Measurements from ENCODE around the gene KLHL40. TPM values are rescaled to one million over a fixed set of nuclear protein-coding genes. Genes with fewer than 3 reads are reported as not detected.

Gene KLHL40
- total RNA-seq, 1 experiment from 2014 or later: not detected

DNA sequence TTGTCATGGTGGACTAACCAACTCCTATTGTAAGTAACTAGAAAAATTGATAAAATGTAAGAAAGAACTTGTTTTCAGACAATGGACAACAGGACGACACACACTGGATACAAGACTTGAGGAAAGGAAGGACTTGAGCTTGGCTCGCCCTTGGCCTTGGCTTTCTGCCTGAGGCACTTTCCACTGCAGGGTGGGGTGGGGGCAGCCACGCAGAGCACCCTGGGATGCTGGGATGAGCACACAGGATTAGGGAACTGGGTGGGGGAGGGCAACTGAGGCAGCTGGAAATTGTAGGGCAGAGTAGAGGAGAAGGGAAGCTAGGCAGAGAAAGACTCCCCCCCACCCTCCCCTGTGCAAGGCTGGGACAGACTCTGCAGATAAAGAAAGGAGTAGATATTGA is 42.7 kb downstream of the KLHL40 start:
- H3K4me1 ChIP-seq (ENCODE audit: insufficient read depth, low read length, poor library complexity, severe bottlenecking): no peaks in the 10 kb centered on the region
- POLR2A ChIA-PET (ENCODE audit: low non-redundant PET): no interaction called here
- no peaks in the 10 kb centered on the region for H3K27me3 ChIP-seq (replicated peaks; ENCODE audit: insufficient read depth, low read depth, low read length, poor library complexity)
- no peak overlapping the region for H3K27ac ChIP-seq (ENCODE audit: low read depth, low read length, poor library complexity, severe bottlenecking)
- no peak for TF ChIP-seq CTCF (conservative IDR thresholded peaks at IDR 0.05; ENCODE audit: low read depth, low read length)
- no peak for TF ChIP-seq EZH2 (IDR thresholded peaks at IDR 0.05; ENCODE audit: borderline replicate concordance, low read depth, low read length, poor library complexity, severe bottlenecking)
- no peaks in the 10 kb centered on the region for H3K36me3 ChIP-seq (ENCODE audit: insufficient read depth, low read length, poor library complexity, severe bottlenecking)
- CTCF ChIA-PET: no interaction called here
- BruUV-seq (replicated peaks): no TSS peak
- intact Hi-C loops (cut with micrococcal nuclease; ENCODE audit: unreplicated experiment): no loop called here
- DNase-seq (ENCODE audit: low spot score): no peak
- no peaks in the 10 kb centered on the region for H3K9me3 ChIP-seq (ENCODE audit: low read depth, low read length, poor library complexity, severe bottlenecking)
- H3K4me3 ChIP-seq (ENCODE audit: low read depth, low read length, poor library complexity, severe bottlenecking): no peak overlapping the region

GRCh38 chr3:42728668-42729364 is 43.5 kb downstream of the KLHL40 start:
- intact Hi-C loops (cut with micrococcal nuclease; ENCODE audit: unreplicated experiment): no loop called here
- Histone ChIP-seq H3K4me3 (ENCODE audit: low read depth, low read length, poor library complexity, severe bottlenecking) (no peak overlapping the region), H3K36me3 (ENCODE audit: insufficient read depth, low read length, poor library complexity, severe bottlenecking) (no peaks in the 10 kb centered on the region), H3K27me3 (replicated peaks; ENCODE audit: insufficient read depth, low read depth, low read length, poor library complexity) (no peaks in the 10 kb centered on the region), H3K27ac (ENCODE audit: low read depth, low read length, poor library complexity, severe bottlenecking) (no peak overlapping the region), H3K4me1 (ENCODE audit: insufficient read depth, low read length, poor library complexity, severe bottlenecking) (no peaks in the 10 kb centered on the region), H3K9me3 (ENCODE audit: low read depth, low read length, poor library complexity, severe bottlenecking) (no peaks in the 10 kb centered on the region)
- DNase-seq (ENCODE audit: low spot score): no peak
- ChIA-PET CTCF (no interaction called here), POLR2A (ENCODE audit: low non-redundant PET) (no interaction called here)
- BruUV-seq (replicated peaks): no TSS peak
- TF ChIP-seq CTCF (conservative IDR thresholded peaks at IDR 0.05; ENCODE audit: low read depth, low read length) (no peak), EZH2 (IDR thresholded peaks at IDR 0.05; ENCODE audit: borderline replicate concordance, low read depth, low read length, poor library complexity, severe bottlenecking) (no peak)

DNA sequence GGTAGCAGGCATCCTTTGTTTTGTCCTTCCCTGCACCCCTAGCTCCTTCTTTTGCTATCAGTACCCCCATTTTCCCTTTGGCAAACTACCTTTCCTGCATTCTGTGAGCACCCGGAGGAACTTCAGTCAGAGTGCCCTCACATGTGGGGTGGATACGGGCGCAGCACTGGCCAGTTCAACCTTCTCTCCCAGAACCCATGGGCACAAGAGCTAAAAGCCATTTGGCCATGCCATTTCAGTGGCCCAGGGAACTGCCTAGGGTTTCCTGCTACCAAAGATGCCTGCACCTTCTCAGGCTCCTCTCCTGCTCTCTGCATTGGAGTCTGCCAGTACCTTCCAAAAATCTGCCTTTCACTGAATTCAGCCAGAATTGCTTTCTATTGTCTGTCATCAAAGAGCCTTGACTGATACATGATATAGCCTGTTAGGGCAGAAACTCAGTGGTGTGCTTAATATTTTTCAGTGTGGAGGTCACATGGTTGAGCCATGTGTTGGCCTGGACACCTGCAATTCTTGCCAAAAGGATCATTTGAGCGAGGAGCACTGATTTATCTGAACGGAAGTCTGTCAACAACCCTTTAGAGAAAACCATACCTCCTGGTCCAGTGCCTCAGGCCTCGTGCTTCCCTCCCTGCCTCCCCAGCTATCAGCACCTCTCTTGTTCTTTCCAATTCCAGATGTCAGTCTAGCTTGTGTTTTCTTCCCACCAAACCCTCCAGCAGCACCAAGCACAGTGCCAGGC is 44.2 kb downstream of the KLHL40 start:
- H3K4me3 ChIP-seq (ENCODE audit: low read depth, low read length, poor library complexity, severe bottlenecking): no peak overlapping the region
- no peaks in the 10 kb centered on the region for H3K36me3 ChIP-seq (ENCODE audit: insufficient read depth, low read length, poor library complexity, severe bottlenecking)
- H3K27ac ChIP-seq (ENCODE audit: low read depth, low read length, poor library complexity, severe bottlenecking): no peak overlapping the region
- H3K4me1 ChIP-seq (ENCODE audit: insufficient read depth, low read length, poor library complexity, severe bottlenecking): no peaks in the 10 kb centered on the region
- no peaks in the 10 kb centered on the region for H3K9me3 ChIP-seq (ENCODE audit: low read depth, low read length, poor library complexity, severe bottlenecking)
- BruUV-seq (replicated peaks): no TSS peak
- no peak for DNase-seq (ENCODE audit: low spot score)
- intact Hi-C loops (cut with micrococcal nuclease; ENCODE audit: unreplicated experiment): no loop called here
- CTCF ChIA-PET: no interaction called here
- POLR2A ChIA-PET (ENCODE audit: low non-redundant PET): no interaction called here
- TF ChIP-seq EZH2 (IDR thresholded peaks at IDR 0.05; ENCODE audit: borderline replicate concordance, low read depth, low read length, poor library complexity, severe bottlenecking): no peak
- no peak for TF ChIP-seq CTCF (conservative IDR thresholded peaks at IDR 0.05; ENCODE audit: low read depth, low read length)
- no peaks in the 10 kb centered on the region for H3K27me3 ChIP-seq (replicated peaks; ENCODE audit: insufficient read depth, low read depth, low read length, poor library complexity)
